ENCODE data around the gene SYT8.

- TF ChIP-seq CTCF (IDR thresholded peaks at IDR 0.05), result no peak
- no peak for TF ChIP-seq EZH2 (IDR thresholded peaks at IDR 0.05; ENCODE audit: borderline replicate concordance, insufficient read depth, low read depth, low read length, poor library complexity, severe bottlenecking)
Measured at GRCh38 chr11:1822648-1823375, 12.0 kb upstream of the SYT8 start.

Measured in B cell (primary cell).